HG02642 (cell line): ENCODE results near the gene RFX2.
A peak's percentile ranks its signal among the peaks of the same experiment; 100 is the strongest.

Experiments
- ATAC-seq: cut with Tn5 transposase; IDR thresholded peaks from one replicate; pipeline ENCODE4 v1.9.1; 2021; ENCODE audit warnings: mild to moderate bottlenecking; ENCODE audit not compliant: unreplicated experiment, poor library complexity

RFX2 gene

DNA sequence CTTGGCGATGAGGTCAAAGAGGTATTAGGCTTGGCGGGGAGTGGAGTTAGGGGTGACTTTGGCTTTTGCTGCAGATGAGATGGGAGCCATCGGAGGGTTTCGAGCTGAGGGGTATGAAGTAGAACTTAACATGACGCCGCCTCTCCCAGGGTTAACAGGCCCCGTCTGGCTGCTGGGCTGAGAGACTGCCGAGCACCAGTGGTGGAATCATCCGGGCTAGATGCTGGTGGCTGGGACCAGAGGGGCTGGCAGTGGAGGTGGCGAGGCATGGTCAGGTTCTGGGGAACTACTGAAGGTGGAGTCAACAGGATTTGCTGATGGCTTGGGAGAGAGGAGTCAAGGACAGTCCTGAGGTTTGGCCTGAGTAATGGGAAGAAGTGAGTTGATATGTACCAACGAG is 4.9 kb downstream of the RFX2 start:
- ATAC-seq, result no peak

GRCh38 chr19:6103894-6104293 is 6.4 kb downstream of the RFX2 start:
- ATAC-seq, result no peak

DNA sequence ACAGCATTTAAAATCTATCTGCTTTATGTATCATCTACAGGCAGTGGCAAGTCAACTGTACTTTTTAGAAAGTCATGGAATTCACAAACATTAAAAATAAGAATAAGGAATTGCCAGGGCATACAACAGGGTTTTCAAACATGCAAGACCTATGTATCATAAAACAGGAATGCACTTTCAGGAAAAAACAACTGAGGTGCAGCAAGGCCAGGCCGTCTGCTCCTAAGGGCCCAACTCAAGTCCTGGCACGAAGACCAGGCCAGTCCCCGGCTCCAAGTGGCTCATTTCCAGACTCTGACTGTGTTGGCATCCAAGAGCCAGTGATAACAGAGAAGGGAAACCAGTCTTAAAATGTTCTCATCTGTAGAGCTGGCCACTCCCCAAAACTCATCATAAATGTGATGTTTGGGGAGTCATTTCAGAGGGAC is 7.1 kb downstream of the RFX2 start:
- ATAC-seq, result no peak

DNA sequence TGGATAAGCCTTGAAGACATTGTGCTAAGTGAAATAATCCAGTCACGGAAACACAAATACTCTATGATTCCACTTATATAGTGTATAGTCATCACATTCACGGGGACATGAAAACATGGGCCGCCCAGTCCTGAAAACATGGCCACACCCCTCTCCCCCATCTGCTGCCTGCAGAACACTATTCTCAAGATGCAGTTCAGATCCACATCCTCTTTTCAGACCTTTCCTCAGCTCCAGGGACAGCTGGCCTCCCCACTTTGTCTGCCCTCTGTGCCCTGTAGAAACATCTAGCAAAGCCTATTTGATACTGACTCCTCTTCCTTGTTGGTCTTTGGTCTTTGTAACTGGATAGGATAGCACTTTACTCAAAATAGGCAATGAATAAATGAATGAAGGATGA is 8.3 kb downstream of the RFX2 start:
- ATAC-seq, result no peak

- ATAC-seq, result no peak
Observed at GRCh38 chr19:6101291-6101825, 8.9 kb downstream of the RFX2 start.

DNA sequence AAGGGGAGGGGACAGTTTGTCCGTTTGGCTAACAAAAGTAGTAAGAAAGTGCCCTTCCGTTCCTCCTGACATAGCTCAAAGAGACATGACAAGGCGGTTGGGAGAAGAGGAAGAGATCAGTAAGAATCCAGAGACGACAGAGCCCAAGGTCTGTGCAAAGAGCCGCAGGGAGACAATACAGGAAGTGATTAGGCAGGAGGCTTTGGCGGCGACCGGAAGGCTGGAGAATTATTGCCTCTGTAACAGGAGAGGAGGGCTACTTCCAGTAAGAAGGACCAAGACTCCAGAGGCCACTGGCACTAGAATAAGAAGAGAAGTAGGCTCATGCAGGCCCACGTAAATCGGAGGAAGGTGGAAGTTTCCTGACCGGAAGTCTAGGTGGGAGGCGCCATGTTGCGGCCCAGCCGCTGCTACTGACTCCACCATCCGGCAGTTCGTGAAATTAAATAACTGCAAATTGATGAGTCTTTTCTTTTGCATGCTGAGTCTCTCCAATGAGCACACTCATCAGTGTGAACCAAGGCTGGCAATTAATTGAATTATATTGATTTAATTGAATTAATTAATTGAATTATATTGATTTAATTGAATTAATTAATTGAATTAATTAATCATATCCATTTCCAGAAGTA is 9.9 kb downstream of the RFX2 start:
- ATAC-seq, result no peak

GRCh38 chr19:6099599-6099998 is 10.7 kb downstream of the RFX2 start:
- ATAC-seq, result no peak

GRCh38 chr19:6099033-6099432 is 11.3 kb downstream of the RFX2 start:
- no peak for ATAC-seq

- no peak for ATAC-seq
Observed at GRCh38 chr19:6098574-6098973, 11.7 kb downstream of the RFX2 start.

GRCh38 chr19:6097911-6098310 is 12.4 kb downstream of the RFX2 start:
- ATAC-seq, result no peak

DNA sequence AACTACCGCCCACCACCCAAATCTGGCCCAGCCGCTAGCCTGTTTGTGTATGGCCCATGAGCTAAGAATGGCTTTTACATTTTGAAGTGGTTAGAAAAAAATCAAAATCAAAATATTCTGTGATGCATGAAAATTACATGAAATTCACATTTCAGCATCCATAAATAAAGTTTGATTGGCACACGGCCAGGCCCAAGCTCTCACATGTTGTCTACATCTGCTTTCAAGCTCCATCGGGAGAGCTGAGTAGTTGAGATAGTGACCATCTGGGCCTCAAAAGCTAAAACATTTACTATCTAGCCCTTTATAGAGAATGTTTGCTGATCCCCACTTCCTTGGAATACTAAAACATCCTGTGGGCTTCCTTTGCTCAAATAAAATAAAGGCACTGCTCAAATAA is 14.5 kb downstream of the RFX2 start:
- ATAC-seq, result no peak

GRCh38 chr19:6092329-6093286 is 17.7 kb downstream of the RFX2 start:
- no peak for ATAC-seq

DNA sequence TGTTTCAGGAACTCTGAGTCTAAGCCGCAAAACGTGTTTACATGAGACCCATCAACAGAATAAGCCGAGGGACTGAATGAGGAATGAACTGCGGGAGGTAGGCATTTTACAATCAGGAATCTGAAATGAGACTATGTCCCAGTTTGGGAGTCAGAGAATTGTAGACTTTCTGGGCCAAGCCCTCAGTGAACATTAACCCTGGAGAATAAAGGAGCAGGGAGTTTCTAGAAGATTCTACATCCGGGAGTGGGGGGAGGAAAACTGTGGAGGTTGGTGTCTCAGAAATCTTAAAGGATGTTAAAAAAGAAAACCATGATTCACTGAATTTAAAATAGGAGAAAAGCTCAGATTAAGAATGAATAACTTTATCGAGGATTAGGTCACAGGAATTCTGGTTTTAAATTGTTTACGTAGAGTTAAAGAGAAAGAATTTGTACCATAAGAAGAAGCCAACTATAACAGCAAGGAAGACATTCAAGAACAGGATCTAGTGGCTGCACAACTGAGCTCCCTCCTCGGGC is 18.5 kb downstream of the RFX2 start:
- ATAC-seq, result no peak

DNA sequence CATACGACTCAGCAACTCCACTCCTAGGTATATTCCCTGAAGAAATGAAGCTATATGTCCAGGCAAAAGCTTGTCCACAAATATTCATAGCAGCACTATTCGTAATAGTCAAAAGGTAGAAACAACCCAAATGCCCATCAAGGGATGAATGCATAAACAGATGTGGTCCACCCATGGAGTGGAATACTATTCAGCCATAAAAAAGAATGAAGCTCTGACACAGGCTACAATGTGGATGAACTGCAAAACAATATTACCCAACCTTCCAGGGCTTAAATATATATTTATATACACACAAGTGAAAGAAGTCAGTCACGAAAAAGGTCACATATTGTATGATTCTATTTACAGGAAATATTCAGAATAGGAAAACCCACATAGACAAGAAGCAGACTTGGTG is 19.7 kb downstream of the RFX2 start:
- ATAC-seq, result no peak

- no peak for ATAC-seq
Observed at GRCh38 chr19:6088602-6089049, 21.7 kb downstream of the RFX2 start.

- peak; percentile 54 for ATAC-seq
Observed at GRCh38 chr19:6087074-6087571, 23.2 kb downstream of the RFX2 start.

DNA sequence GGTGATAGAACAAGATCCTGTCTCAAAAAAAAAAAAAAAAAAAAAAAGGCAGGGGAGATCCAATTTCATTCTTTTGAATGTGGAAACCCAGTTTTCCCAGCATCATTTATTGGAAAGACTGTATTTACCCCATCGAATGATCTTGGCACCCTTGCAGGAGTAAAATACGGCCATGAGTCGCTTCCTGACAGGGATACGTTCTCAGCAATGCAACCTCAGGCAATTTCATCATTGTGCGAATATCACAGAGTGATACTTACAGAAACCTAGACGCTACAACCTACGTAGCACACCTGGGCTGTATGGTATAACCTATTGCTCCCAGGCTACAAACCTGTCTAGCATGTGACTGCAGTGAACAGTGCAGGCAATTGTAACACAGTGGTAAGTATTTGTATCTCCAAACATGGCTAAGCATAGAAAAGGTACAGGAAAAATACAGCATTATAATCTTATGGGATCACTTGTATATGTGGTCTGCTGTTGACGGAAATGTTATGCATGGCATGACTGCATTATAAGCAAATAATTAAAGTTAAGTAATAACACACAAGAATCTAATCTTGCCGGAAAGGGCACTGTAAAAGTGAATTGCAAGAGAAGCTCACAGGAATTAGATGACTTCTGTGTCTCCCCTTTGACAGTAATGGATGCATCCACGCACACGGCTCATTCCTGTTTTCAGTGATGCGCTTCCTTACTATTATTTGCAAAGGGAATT is 24.1 kb downstream of the RFX2 start:
- ATAC-seq, result no peak

DNA sequence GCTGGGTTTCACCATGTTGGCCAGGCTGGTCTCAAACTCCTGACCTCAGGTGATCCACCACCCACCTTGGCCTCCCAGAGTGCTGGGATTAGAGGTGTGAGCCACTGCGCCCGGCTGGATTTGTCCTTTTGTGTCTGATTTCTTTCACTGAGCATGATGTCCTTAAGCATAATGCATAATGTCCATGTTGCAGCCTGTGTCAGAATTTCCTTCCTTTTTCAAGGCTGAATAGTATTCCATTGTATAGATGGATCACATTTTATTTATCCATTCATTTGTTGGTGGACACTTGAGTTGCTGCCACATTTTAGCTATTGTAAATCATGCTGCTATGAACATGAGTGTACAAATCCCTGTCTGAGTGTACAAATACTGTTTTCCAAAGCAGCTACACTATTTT is 25.5 kb downstream of the RFX2 start:
- ATAC-seq, result no peak

- ATAC-seq, result no peak
Observed at GRCh38 chr19:6079107-6079506, 31.2 kb downstream of the RFX2 start.

DNA sequence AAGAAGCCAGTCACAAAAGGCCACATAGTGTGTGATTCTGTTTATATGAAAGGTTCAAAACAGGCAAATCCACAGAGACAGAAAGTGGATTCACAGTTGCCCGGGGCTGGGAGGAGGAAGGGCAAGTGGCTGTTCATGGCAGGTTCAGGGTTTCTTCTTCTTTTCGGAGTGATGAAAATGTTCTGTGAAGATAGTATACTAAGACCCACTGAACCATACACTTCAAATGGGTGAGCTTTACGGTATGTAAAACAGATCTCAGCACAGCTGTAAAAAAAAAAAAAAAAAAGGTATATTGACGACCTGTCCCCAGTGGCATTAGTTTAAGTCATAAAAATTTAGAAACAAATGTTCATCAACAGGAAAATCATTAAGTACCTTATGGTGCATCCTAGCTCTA is 32.2 kb downstream of the RFX2 start:
- no peak for ATAC-seq
